ENCODE results near the gene KLHL29. TPM values are rescaled to one million over a fixed set of nuclear protein-coding genes. Genes with fewer than 3 reads are reported as not detected.

The KLHL29 gene
- total RNA-seq, 3 donors from 2014 or later, result 2.6 to 13.0 (median 5.5) TPM

DNA sequence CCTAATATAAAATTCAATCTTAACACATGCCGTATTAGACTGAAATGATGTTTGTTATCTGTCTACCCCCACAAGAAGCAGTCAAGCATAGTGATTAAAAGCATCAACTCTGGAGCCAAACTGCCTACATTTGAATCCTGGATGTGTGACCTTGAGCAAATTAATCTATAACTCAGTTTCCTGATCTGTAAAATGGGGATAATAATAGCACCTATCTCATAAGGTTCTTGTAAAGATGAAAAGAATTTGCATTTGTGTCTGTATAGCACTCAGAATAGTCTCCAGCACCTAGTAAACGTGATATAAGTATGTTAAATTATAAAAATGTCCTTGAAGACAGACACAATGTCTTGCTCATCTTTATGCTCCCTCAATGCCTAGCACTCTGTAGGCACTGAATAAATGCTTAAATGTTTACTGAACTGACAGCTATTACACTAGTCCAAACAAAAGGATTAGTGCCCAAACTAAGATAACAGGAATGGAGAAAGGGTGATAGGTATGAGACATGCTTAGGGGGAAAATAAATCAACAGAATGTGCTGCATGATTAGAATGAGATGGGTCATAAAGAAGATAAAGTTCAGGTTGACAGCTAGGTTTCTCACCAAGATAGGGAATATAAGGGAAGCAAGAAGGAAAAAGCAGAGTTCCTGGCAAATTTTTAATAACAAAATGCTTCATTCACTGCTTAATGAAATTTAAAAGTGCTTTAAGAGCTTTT is 361.3 kb downstream of the KLHL29 start:
- intact Hi-C loops (cut with DNase I, micrococcal nuclease), result no loop called here
- Histone ChIP-seq H3K9me3 (no peaks in the 10 kb centered on the region), H3K36me3 (ENCODE audit: low read depth) (no peaks in the 10 kb centered on the region), H3K4me3 (no peak overlapping the region), H3K4me1 (ENCODE audit: low read depth) (no peaks in the 10 kb centered on the region)
- no peak for ATAC-seq
- TF ChIP-seq, protein P1, sequence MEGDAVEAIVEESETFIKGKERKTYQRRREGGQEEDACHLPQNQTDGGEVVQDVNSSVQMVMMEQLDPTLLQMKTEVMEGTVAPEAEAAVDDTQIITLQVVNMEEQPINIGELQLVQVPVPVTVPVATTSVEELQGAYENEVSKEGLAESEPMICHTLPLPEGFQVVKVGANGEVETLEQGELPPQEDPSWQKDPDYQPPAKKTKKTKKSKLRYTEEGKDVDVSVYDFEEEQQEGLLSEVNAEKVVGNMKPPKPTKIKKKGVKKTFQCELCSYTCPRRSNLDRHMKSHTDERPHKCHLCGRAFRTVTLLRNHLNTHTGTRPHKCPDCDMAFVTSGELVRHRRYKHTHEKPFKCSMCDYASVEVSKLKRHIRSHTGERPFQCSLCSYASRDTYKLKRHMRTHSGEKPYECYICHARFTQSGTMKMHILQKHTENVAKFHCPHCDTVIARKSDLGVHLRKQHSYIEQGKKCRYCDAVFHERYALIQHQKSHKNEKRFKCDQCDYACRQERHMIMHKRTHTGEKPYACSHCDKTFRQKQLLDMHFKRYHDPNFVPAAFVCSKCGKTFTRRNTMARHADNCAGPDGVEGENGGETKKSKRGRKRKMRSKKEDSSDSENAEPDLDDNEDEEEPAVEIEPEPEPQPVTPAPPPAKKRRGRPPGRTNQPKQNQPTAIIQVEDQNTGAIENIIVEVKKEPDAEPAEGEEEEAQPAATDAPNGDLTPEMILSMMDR (IDR thresholded peaks at IDR 0.05), result no peak
- no peak for DNase-seq

DNA sequence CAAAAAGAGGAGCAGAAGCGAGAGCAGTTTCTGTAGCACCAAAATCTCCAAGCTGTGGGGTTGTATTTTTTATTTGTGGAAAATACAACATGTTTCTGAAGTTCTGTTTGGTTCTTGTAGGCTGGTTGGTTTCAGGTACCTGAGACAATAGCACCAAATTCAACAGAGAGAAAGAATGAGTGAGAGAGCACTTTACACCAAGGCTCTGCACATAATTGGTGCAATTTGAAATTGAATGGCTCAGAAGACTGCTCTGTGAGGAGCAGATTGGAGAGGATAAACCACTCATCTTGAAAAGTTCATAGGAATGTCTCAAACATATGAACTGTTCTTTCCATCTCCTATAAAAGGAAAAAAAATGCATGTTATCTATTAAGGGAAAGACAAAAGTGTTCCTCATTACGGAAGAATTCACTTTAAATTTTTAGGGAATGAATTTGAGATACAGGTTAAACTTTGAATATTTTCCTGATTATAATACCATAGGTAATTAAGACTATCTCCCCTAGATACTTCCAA is 366.8 kb downstream of the KLHL29 start:
- no peaks in the 10 kb centered on the region for H3K36me3 ChIP-seq (ENCODE audit: low read depth)

DNA sequence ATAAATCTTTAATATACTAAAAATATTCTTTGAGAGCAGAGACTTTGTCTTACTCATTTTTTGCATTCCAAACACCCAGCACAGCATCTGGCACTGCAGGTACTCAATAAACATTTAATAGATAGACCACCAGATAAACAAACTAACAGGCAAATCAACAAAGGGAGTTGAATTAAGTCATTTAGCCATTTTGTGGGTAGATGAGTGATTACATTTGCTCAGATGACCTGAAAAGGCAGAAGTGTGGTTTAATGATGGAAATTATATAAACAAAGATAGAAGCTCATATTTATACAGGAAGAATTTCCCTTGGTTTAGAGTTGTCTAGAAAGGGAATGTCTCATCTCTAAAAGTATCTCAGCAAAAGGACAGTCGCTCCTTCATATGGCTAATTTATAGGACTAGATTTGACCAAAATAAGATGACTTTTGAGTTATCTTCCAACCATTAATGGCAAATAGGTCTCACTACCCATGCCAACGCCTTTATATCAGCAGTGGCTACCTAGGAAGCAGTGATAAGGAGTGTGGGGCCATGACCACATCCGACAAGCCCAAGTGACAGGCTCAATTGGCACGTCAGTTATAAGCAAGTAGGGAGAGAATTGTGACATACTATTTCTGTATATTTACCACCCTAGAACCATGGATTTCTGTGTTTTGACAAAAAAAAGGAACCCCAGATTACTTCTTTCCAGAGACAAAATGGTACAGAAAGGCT is 368.5 kb downstream of the KLHL29 start:
- DNase-seq (no peak), ATAC-seq (no peak)
- Histone ChIP-seq H3K4me1 (ENCODE audit: low read depth) (no peaks in the 10 kb centered on the region), H3K4me3 (no peak overlapping the region), H3K9me3 (no peaks in the 10 kb centered on the region), H3K36me3 (ENCODE audit: low read depth) (no peaks in the 10 kb centered on the region)
- TF ChIP-seq, protein P1 (IDR thresholded peaks at IDR 0.05), result no peak
- intact Hi-C loops (cut with DNase I, micrococcal nuclease), result no loop called here

More for the DNA sequence above, 366.8 kb downstream of the KLHL29 start:
- intact Hi-C loops (cut with DNase I, micrococcal nuclease), result no loop called here
- Histone ChIP-seq H3K9me3 (no peaks in the 10 kb centered on the region), H3K4me1 (ENCODE audit: low read depth) (no peaks in the 10 kb centered on the region), H3K4me3 (no peak overlapping the region)
- DNase-seq (no peak), ATAC-seq (no peak)
- TF ChIP-seq, protein P1 (IDR thresholded peaks at IDR 0.05), result no peak

DNA sequence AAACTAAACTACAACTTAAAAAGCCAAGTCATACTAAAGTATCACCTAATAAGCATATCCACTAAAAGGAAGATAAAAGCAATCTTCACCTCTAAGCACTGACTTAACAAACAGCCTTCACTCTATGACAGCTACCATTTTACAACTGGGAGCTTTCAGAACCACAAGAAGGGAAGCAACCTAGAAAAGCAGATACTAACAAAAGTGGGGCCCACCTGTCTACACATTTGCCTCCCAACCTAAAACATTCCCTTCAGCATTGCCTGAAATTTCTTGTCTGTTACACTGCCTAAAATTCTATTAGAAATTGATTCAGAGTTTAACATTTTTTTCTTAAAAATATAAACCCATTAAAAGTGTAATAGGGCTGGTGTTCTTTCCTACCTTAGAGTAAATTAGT is 370.0 kb downstream of the KLHL29 start:
- intact Hi-C loops (cut with DNase I, micrococcal nuclease), result no loop called here
- H3K9me3 ChIP-seq, result no peaks in the 10 kb centered on the region
- no peaks in the 10 kb centered on the region for H3K36me3 ChIP-seq (ENCODE audit: low read depth)
- ATAC-seq (no peak), DNase-seq (no peak)
- H3K4me1 ChIP-seq (ENCODE audit: low read depth), result no peaks in the 10 kb centered on the region
- H3K4me3 ChIP-seq, result no peak overlapping the region
- TF ChIP-seq, protein P1 (IDR thresholded peaks at IDR 0.05), result no peak

DNA sequence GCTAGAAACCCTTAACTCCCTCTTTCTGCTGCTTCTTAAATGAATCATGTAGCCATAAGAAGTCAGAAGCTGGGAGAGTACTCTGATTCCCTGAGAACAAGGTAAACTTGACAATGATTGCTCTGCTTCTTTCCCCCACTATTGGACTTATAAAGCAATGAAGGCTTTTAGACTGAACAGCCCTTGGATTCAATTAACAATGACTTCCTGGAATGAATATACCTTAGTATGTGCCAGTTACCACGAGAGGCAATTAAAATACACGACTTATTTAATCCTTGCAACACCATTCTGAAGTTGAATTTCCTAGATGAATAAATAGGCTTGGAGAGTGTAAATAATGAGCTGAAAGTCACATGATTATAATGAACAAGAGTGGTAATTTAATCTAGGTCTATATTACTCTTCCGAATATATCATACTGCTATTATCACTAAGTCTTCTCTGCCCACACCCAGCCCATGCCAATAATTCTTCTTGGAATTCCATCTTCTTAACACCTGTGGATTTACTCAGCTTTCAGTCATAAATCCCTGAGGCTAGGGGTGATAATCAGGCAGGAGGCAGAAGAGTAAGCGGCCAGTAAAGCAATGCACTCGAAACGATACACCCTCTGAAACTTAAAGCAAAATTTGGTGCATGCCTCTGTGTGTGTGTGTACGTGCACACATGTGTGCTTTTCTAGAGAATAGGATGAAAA is 371.8 kb downstream of the KLHL29 start:
- ATAC-seq (no peak), DNase-seq (no peak)
- H3K4me3 ChIP-seq, result no peak overlapping the region
- no peaks in the 10 kb centered on the region for H3K9me3 ChIP-seq
- no peaks in the 10 kb centered on the region for H3K4me1 ChIP-seq (ENCODE audit: low read depth)
- H3K36me3 ChIP-seq (ENCODE audit: low read depth), result no peaks in the 10 kb centered on the region
- TF ChIP-seq, protein P1 (IDR thresholded peaks at IDR 0.05), result no peak
- intact Hi-C loops (cut with DNase I, micrococcal nuclease), result no loop called here
